ENCODE results near the gene LPAR1. TPM values are rescaled to one million over a fixed set of nuclear protein-coding genes. Genes with fewer than 3 reads are reported as not detected.

LPAR1 gene
- total and polyA plus RNA-seq, 5 experiments from 2014 or later: not detected

- H3K36me3 Mint-ChIP-seq: peaks cover 0 to 4% (median 0%) of the 10 kb centered on the region in 3 donors
- no peak overlapping the region for H3K27ac Mint-ChIP-seq
- no peaks in the 10 kb centered on the region for H3K4me1 Mint-ChIP-seq
- peaks cover 0 to 17% (median 5%) of the 10 kb centered on the region in 9 donors for H3K9me3 Mint-ChIP-seq
- POLR2A ChIA-PET: no interaction called here
- H3K4me3 Mint-ChIP-seq: no peak overlapping the region
- no peak for ATAC-seq
- no peak for DNase-seq
- H3K27me3 Mint-ChIP-seq: peaks cover 0 to 6% (median 0%) of the 10 kb centered on the region in 5 donors
Measured at GRCh38 chr9:110892689-110893088, 145.6 kb downstream of the LPAR1 start.

- Mint-ChIP-seq H3K27me3 (peaks cover 0 to 6% (median 0%) of the 10 kb centered on the region in 5 donors), H3K9me3 (peaks cover 0 to 9% (median 0%) of the 10 kb centered on the region in 9 donors), H3K27ac (no peak overlapping the region), H3K4me3 (no peak overlapping the region), H3K36me3 (peaks cover 0 to 4% (median 0%) of the 10 kb centered on the region in 3 donors), H3K4me1 (no peaks in the 10 kb centered on the region)
- ATAC-seq (no peak), DNase-seq (no peak)
- POLR2A ChIA-PET: no interaction called here
Measured at GRCh38 chr9:110891760-110892159, 146.5 kb downstream of the LPAR1 start.

DNA sequence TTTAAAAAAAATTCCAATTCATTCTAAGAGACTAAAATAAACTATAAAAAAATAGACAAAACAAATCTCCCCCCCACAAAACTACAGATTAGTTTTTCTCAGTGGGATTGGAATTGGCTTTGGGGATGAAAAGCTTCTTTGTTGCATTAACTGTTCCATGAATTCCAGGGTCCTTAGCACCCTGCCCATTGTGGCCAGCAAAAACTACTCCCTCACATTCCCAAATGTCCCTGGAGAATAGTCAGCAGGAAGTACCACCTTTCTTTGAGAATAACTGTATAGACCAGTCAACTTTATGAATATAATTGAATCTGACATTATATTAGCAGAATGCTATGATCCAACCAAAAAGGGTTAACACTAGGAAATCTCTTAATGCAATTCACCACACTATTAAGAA, 147.9 kb downstream of the LPAR1 start:
- H3K27me3 Mint-ChIP-seq: peaks cover 0 to 3% (median 0%) of the 10 kb centered on the region in 5 donors
- DNase-seq (no peak), ATAC-seq (no peak)
- POLR2A ChIA-PET: no interaction called here
- no peaks in the 10 kb centered on the region for H3K36me3 Mint-ChIP-seq
- peaks cover 0 to 9% (median 0%) of the 10 kb centered on the region in 9 donors for H3K9me3 Mint-ChIP-seq
- no peaks in the 10 kb centered on the region for H3K4me1 Mint-ChIP-seq
- no peak overlapping the region for H3K27ac Mint-ChIP-seq
- H3K4me3 Mint-ChIP-seq: no peak overlapping the region

DNA sequence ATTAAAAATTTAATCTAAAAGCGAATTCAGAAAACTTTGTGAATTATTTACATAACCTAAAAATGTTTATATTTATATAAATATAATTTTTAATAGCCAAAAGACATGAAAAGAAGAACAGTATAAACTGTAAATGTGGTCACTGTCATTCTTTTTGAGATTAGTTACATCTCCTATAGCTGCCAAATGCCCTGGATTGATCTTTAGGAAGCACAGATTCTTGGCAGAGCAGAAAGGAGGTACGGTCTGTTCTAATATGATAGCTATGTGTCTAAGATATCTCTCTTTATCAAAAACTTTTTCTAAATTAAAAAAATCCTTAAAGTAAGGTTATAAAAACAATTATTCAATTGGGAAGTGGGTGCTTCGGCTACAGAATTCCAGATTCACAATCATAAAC, 151.0 kb downstream of the LPAR1 start:
- H3K4me3 Mint-ChIP-seq: no peak overlapping the region
- no peaks in the 10 kb centered on the region for H3K36me3 Mint-ChIP-seq
- H3K27ac Mint-ChIP-seq: no peak overlapping the region
- H3K27me3 Mint-ChIP-seq: peaks cover 0 to 3% (median 0%) of the 10 kb centered on the region in 5 donors
- ATAC-seq: no peak
- no peaks in the 10 kb centered on the region for H3K4me1 Mint-ChIP-seq
- POLR2A ChIA-PET: no interaction called here
- DNase-seq: no peak
- peaks cover 0 to 9% (median 0%) of the 10 kb centered on the region in 9 donors for H3K9me3 Mint-ChIP-seq

DNA sequence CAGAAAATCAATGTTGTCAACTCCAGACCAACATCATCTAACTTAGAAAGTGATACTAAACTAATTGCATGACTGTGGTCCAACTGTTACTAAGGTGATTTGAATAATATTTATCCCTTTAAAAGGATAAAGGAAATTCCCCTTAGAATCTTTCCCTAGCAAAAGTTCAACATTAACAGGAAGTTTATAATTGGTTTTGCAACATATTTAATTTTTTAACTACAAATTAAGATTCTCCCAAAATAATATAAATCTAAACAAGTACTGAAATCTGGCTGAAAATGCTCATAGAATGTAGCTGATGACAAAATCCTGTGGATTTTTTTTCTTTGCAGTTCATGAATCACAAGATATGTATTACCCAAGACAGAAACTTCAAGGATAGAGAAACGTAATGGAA, 151.4 kb downstream of the LPAR1 start:
- Mint-ChIP-seq H3K27me3 (peaks cover 0 to 4% (median 0%) of the 10 kb centered on the region in 5 donors), H3K4me3 (no peak overlapping the region), H3K9me3 (peaks cover 0 to 6% (median 0%) of the 10 kb centered on the region in 9 donors), H3K36me3 (no peaks in the 10 kb centered on the region), H3K27ac (no peak overlapping the region), H3K4me1 (no peaks in the 10 kb centered on the region)
- ATAC-seq: no peak
- no peak for DNase-seq
- POLR2A ChIA-PET: no interaction called here

GRCh38 chr9:110880189-110880588, 158.1 kb downstream of the LPAR1 start:
- peaks cover 0 to 9% (median 0%) of the 10 kb centered on the region in 9 donors for H3K9me3 Mint-ChIP-seq
- no peak overlapping the region for H3K4me3 Mint-ChIP-seq
- H3K4me1 Mint-ChIP-seq: peaks cover 0 to 2% (median 0%) of the 10 kb centered on the region in 4 donors
- ATAC-seq (no peak), DNase-seq (no peak)
- H3K36me3 Mint-ChIP-seq: no peaks in the 10 kb centered on the region
- POLR2A ChIA-PET: no interaction called here
- peaks cover 0 to 12% (median 3%) of the 10 kb centered on the region in 5 donors for H3K27me3 Mint-ChIP-seq
- no peak overlapping the region for H3K27ac Mint-ChIP-seq

- Mint-ChIP-seq H3K9me3 (peaks cover 0 to 9% (median 4%) of the 10 kb centered on the region in 9 donors), H3K4me3 (no peak overlapping the region), H3K4me1 (peaks cover 0 to 4% (median 0%) of the 10 kb centered on the region in 4 donors), H3K27me3 (peaks cover 2 to 19% (median 12%) of the 10 kb centered on the region in 5 donors), H3K27ac (no peak overlapping the region), H3K36me3 (no peaks in the 10 kb centered on the region)
- DNase-seq (no peak), ATAC-seq (no peak)
- POLR2A ChIA-PET: no interaction called here
Measured at GRCh38 chr9:110877374-110877773, 160.9 kb downstream of the LPAR1 start.

- Mint-ChIP-seq H3K9me3 (peaks cover 0 to 9% (median 4%) of the 10 kb centered on the region in 9 donors), H3K36me3 (no peaks in the 10 kb centered on the region), H3K27ac (no peak overlapping the region), H3K4me1 (peaks cover 0 to 4% (median 0%) of the 10 kb centered on the region in 4 donors), H3K4me3 (no peak overlapping the region), H3K27me3 (peaks cover 2 to 20% (median 12%) of the 10 kb centered on the region in 5 donors)
- POLR2A ChIA-PET: no interaction called here
- ATAC-seq (no peak), DNase-seq (no peak)
Measured at GRCh38 chr9:110876929-110877328, 161.3 kb downstream of the LPAR1 start.

DNA sequence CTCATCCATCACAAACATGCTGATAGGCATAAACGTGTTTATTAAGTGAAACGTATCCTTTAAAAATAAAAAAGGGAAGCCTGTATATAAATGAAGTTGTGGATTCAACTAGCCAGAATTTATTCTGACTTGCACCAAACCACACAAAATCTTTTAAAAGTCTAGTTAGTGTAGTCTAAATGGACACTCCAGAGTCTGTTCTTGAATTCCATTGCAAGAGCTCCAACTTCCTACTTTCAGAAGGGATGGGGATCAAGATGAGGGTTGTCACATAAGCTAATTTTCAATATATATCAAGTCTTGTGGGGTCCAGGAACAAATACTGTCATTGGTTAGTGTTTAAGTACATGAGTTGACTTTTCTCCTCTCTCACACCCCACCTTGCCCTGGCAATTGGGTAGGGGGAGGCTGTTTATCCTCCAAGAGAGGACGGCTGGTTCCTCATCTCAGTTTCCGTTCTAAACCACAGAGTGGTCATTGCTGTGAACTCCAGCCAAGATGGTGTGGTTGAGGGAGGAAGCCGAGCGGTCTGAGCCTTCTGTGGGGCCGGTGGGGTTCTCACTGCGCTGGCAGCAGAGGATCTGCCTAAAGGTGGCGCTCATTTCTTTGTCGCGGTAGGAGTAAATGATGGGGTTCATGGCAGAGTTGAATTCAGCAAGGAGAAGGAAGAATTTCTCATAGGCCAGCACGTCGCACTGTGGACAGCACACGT, 163.2 kb downstream of the LPAR1 start:
- peaks cover 2 to 19% (median 12%) of the 10 kb centered on the region in 5 donors for H3K27me3 Mint-ChIP-seq
- H3K9me3 Mint-ChIP-seq: peaks cover 0 to 7% (median 4%) of the 10 kb centered on the region in 9 donors
- DNase-seq (no peak), ATAC-seq (no peak)
- no peak overlapping the region for H3K27ac Mint-ChIP-seq
- no peaks in the 10 kb centered on the region for H3K36me3 Mint-ChIP-seq
- POLR2A ChIA-PET: no interaction called here
- peaks cover 0 to 4% (median 0%) of the 10 kb centered on the region in 4 donors for H3K4me1 Mint-ChIP-seq
- no peak overlapping the region for H3K4me3 Mint-ChIP-seq

DNA sequence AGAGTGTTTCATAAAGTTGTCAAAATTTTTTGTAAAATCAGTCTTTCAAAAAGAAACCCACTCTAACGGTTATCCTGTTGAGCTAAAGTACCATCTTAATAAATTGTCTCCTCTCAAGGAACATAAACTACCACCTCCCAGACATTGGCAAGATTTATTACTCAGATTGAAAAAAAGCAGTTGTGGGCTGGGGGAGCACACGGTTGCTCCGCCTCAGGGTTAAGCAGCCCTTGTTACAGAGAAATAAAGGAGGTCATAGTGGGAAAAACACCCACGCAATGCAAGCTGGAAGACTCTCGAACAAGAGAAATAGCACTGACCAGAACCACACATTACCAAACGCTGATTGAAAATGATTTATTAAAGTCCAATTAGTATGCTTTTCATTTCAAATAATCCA, 165.3 kb downstream of the LPAR1 start:
- POLR2A ChIA-PET: no interaction called here
- Mint-ChIP-seq H3K9me3 (peaks cover 0 to 7% (median 4%) of the 10 kb centered on the region in 9 donors), H3K4me1 (peaks cover 0 to 4% (median 0%) of the 10 kb centered on the region in 4 donors), H3K27me3 (peaks cover 2 to 19% (median 12%) of the 10 kb centered on the region in 5 donors), H3K4me3 (no peak overlapping the region), H3K27ac (no peak overlapping the region), H3K36me3 (no peaks in the 10 kb centered on the region)
- ATAC-seq (no peak), DNase-seq (no peak)

DNA sequence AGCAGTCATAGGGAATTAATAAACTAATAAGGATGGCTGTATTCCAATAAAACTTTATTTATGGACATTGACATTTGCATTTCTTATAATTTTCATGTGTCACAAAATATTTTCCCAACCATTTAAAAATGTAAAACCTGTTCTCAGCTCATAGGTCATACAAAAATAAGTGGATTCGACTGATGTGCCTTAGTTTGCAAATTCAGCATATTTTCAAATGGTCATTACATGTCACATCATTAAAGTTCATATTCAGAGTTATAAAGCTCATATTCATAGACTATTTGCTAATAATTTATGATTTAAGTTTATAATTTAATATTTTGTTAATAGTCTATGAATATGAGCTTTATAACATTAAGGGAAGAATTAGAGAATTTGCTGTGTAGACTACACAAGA, 166.5 kb downstream of the LPAR1 start:
- no peak overlapping the region for H3K4me3 Mint-ChIP-seq
- DNase-seq (no peak), ATAC-seq (no peak)
- H3K9me3 Mint-ChIP-seq: peaks cover 0 to 7% (median 2%) of the 10 kb centered on the region in 9 donors
- POLR2A ChIA-PET: no interaction called here
- no peak overlapping the region for H3K27ac Mint-ChIP-seq
- H3K27me3 Mint-ChIP-seq: peaks cover under 1 to 19% (median 12%) of the 10 kb centered on the region in 5 donors
- H3K36me3 Mint-ChIP-seq: no peaks in the 10 kb centered on the region
- H3K4me1 Mint-ChIP-seq: peaks cover 0 to 4% (median 0%) of the 10 kb centered on the region in 4 donors

DNA sequence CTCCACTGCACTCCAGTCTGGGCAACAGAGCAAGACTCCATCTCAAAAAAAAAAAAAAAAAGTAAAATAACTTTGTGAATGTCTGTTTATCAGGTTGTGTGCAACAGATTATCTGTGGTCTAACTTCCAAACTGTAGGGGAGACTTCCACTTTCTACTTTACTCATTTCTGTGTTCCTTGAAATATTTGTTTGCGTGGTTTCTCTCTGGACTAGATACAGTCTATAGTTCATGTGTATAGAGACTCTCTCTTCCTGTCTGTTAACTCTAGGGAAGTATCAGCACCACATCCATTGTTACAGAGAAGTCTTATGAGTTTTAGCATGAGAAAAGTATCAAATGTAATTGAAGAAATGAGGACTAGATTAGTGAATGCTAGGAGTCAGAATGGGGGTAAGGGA, 168.3 kb downstream of the LPAR1 start:
- Mint-ChIP-seq H3K9me3 (peaks cover 0 to 6% (median 0%) of the 10 kb centered on the region in 9 donors), H3K36me3 (no peaks in the 10 kb centered on the region), H3K27me3 (peaks cover 0 to 11% (median 6%) of the 10 kb centered on the region in 5 donors), H3K4me3 (no peak overlapping the region), H3K27ac (no peak overlapping the region), H3K4me1 (no peaks in the 10 kb centered on the region)
- ATAC-seq: no peak
- DNase-seq: no peak
- POLR2A ChIA-PET: no interaction called here

- H3K27me3 Mint-ChIP-seq: peaks cover 0 to 3% (median 0%) of the 10 kb centered on the region in 5 donors
- H3K4me3 Mint-ChIP-seq: no peak overlapping the region
Measured at GRCh38 chr9:110864011-110864410, 174.3 kb downstream of the LPAR1 start.

More at GRCh38 chr9:110864011-110864410, 174.3 kb downstream of the LPAR1 start:
- DNase-seq: no peak
- peaks cover 11 to 33% (median 16%) of the 10 kb centered on the region in 9 donors for H3K9me3 Mint-ChIP-seq
- ATAC-seq: no peak
- peaks cover 0 to 10% (median 0%) of the 10 kb centered on the region in 3 donors for H3K36me3 Mint-ChIP-seq
- no peaks in the 10 kb centered on the region for H3K4me1 Mint-ChIP-seq
- H3K27ac Mint-ChIP-seq: no peak overlapping the region
- POLR2A ChIA-PET: no interaction called here

All from naive thymus-derived CD8-positive, alpha-beta T cell (primary cell).